ENCODE data around the gene PHKB. TPM values are rescaled to one million over a fixed set of nuclear protein-coding genes. Genes with fewer than 3 reads are reported as not detected.

Gene PHKB
- polyA plus RNA-seq, 2 donors = 19.5 to 21.2 TPM

- no peaks in the 10 kb centered on the region for H3K27me3 ChIP-seq (ENCODE audit: control insufficient read depth in 1 of 2, insufficient read depth in 2 of 2, low read length in 2 of 2)
- no peaks in the 10 kb centered on the region for H3K4me1 ChIP-seq (ENCODE audit: control insufficient read depth in 2 of 2, insufficient read depth in 2 of 2, low read length in 1 of 2)
- no peak overlapping the region for H3K27ac ChIP-seq (ENCODE audit: low read depth in 2 of 2, low read length in 1 of 2)
- H3K36me3 ChIP-seq (ENCODE audit: control insufficient read depth in 2 of 2, insufficient read depth in 2 of 2, low read length in 1 of 2) = peaks cover 0 to 5% of the 10 kb centered on the region in 2 donors
- WGBS, 2 donors = 72 to 85% methylated on average over 3 of the region's 3 CpGs
- H3K4me3 ChIP-seq (ENCODE audit: low read depth in 1 of 2, low read length in 2 of 2) = no peak overlapping the region
- no peaks in the 10 kb centered on the region for H3K9me3 ChIP-seq (ENCODE audit: control insufficient read depth in 2 of 2, insufficient read depth in 1 of 2, low read depth in 1 of 2, low read length in 1 of 2)
Observed at GRCh38 chr16:47448830-47449575, 12.1 kb upstream of the PHKB start.

- WGBS, 2 donors = 88 to 94% methylated on average over 3 of the region's 3 CpGs
- no peak overlapping the region for H3K4me3 ChIP-seq (ENCODE audit: low read depth in 1 of 2, low read length in 2 of 2)
Observed at GRCh38 chr16:47449788-47450187, 11.3 kb upstream of the PHKB start.

GRCh38 chr16:47458331-47458730, 2.8 kb upstream of the PHKB start:
- H3K27ac ChIP-seq (ENCODE audit: low read depth in 2 of 2, low read length in 1 of 2) = no peak overlapping the region
- 83 to 92% methylated on average over 2 of the region's 2 CpGs for WGBS, 2 donors
- H3K4me3 ChIP-seq (ENCODE audit: low read depth in 1 of 2, low read length in 2 of 2) = no peak overlapping the region
- H3K4me1 ChIP-seq (ENCODE audit: control insufficient read depth in 2 of 2, insufficient read depth in 2 of 2, low read length in 1 of 2) = peaks cover 2 to 3% of the 10 kb centered on the region in 2 donors
- no peaks in the 10 kb centered on the region for H3K27me3 ChIP-seq (ENCODE audit: control insufficient read depth in 1 of 2, insufficient read depth in 2 of 2, low read length in 2 of 2)
- H3K9me3 ChIP-seq (ENCODE audit: control insufficient read depth in 2 of 2, insufficient read depth in 1 of 2, low read depth in 1 of 2, low read length in 1 of 2) = no peaks in the 10 kb centered on the region
- peaks cover 0 to 2% of the 10 kb centered on the region in 2 donors for H3K36me3 ChIP-seq (ENCODE audit: control insufficient read depth in 2 of 2, insufficient read depth in 2 of 2, low read length in 1 of 2)

More at GRCh38 chr16:47449788-47450187, 11.3 kb upstream of the PHKB start:
- Histone ChIP-seq H3K27ac (ENCODE audit: low read depth in 2 of 2, low read length in 1 of 2) (no peak overlapping the region), H3K27me3 (ENCODE audit: control insufficient read depth in 1 of 2, insufficient read depth in 2 of 2, low read length in 2 of 2) (no peaks in the 10 kb centered on the region), H3K9me3 (ENCODE audit: control insufficient read depth in 2 of 2, insufficient read depth in 1 of 2, low read depth in 1 of 2, low read length in 1 of 2) (no peaks in the 10 kb centered on the region), H3K4me1 (ENCODE audit: control insufficient read depth in 2 of 2, insufficient read depth in 2 of 2, low read length in 1 of 2) (no peaks in the 10 kb centered on the region), H3K36me3 (ENCODE audit: control insufficient read depth in 2 of 2, insufficient read depth in 2 of 2, low read length in 1 of 2) (peaks cover 0 to 5% of the 10 kb centered on the region in 2 donors)

- Histone ChIP-seq H3K27me3 (ENCODE audit: control insufficient read depth in 1 of 2, insufficient read depth in 2 of 2, low read length in 2 of 2) (no peaks in the 10 kb centered on the region), H3K4me3 (ENCODE audit: low read depth in 1 of 2, low read length in 2 of 2) (peak overlapping the region in 1 of 2 donors; percentile 88), H3K36me3 (ENCODE audit: control insufficient read depth in 2 of 2, insufficient read depth in 2 of 2, low read length in 1 of 2) (peaks cover 0 to 2% of the 10 kb centered on the region in 2 donors), H3K9me3 (ENCODE audit: control insufficient read depth in 2 of 2, insufficient read depth in 1 of 2, low read depth in 1 of 2, low read length in 1 of 2) (no peaks in the 10 kb centered on the region), H3K27ac (ENCODE audit: low read depth in 2 of 2, low read length in 1 of 2) (no peak overlapping the region), H3K4me1 (ENCODE audit: control insufficient read depth in 2 of 2, insufficient read depth in 2 of 2, low read length in 1 of 2) (peaks cover 2 to 3% of the 10 kb centered on the region in 2 donors)
- WGBS, 2 donors = 88 to 92% methylated on average over 1 of the region's 1 CpG
Observed at GRCh38 chr16:47459603-47460002, 1.5 kb upstream of the PHKB start.

GRCh38 chr16:47460359-47460710, 796 bp upstream of the PHKB start:
- H3K9me3 ChIP-seq (ENCODE audit: control insufficient read depth in 2 of 2, insufficient read depth in 1 of 2, low read depth in 1 of 2, low read length in 1 of 2) = no peaks in the 10 kb centered on the region
- H3K4me3 ChIP-seq (ENCODE audit: low read depth in 1 of 2, low read length in 2 of 2) = peak overlapping the region; percentile 88 to 91
- peaks cover 2 to 3% of the 10 kb centered on the region in 2 donors for H3K4me1 ChIP-seq (ENCODE audit: control insufficient read depth in 2 of 2, insufficient read depth in 2 of 2, low read length in 1 of 2)
- H3K36me3 ChIP-seq (ENCODE audit: control insufficient read depth in 2 of 2, insufficient read depth in 2 of 2, low read length in 1 of 2) = peaks cover 0 to 4% of the 10 kb centered on the region in 2 donors
- no peaks in the 10 kb centered on the region for H3K27me3 ChIP-seq (ENCODE audit: control insufficient read depth in 1 of 2, insufficient read depth in 2 of 2, low read length in 2 of 2)
- 3 to 7% methylated on average over 4 of the region's 4 CpGs for WGBS, 2 donors
- H3K27ac ChIP-seq (ENCODE audit: low read depth in 2 of 2, low read length in 1 of 2) = peak overlapping the region; percentile 96 to 97

GRCh38 chr16:47461598-47462266, 601 bp downstream of the PHKB start:
- H3K4me3 ChIP-seq (ENCODE audit: low read depth in 1 of 2, low read length in 2 of 2) = peak overlapping the region; percentile 88 to 91
- no peaks in the 10 kb centered on the region for H3K27me3 ChIP-seq (ENCODE audit: control insufficient read depth in 1 of 2, insufficient read depth in 2 of 2, low read length in 2 of 2)
- peak overlapping the region; percentile 96 to 97 for H3K27ac ChIP-seq (ENCODE audit: low read depth in 2 of 2, low read length in 1 of 2)
- 1% methylated on average over 17 of the region's 17 CpGs for WGBS, 2 donors
- H3K4me1 ChIP-seq (ENCODE audit: control insufficient read depth in 2 of 2, insufficient read depth in 2 of 2, low read length in 1 of 2) = peaks cover 2 to 3% of the 10 kb centered on the region in 2 donors
- H3K9me3 ChIP-seq (ENCODE audit: control insufficient read depth in 2 of 2, insufficient read depth in 1 of 2, low read depth in 1 of 2, low read length in 1 of 2) = no peaks in the 10 kb centered on the region
- peaks cover 0 to 4% of the 10 kb centered on the region in 2 donors for H3K36me3 ChIP-seq (ENCODE audit: control insufficient read depth in 2 of 2, insufficient read depth in 2 of 2, low read length in 1 of 2)

GRCh38 chr16:47463771-47464624, 2.9 kb downstream of the PHKB start:
- Histone ChIP-seq H3K4me1 (ENCODE audit: control insufficient read depth in 2 of 2, insufficient read depth in 2 of 2, low read length in 1 of 2) (peaks cover 2 to 3% of the 10 kb centered on the region in 2 donors), H3K36me3 (ENCODE audit: control insufficient read depth in 2 of 2, insufficient read depth in 2 of 2, low read length in 1 of 2) (peaks cover 0 to 4% of the 10 kb centered on the region in 2 donors), H3K27ac (ENCODE audit: low read depth in 2 of 2, low read length in 1 of 2) (no peak overlapping the region), H3K4me3 (ENCODE audit: low read depth in 1 of 2, low read length in 2 of 2) (no peak overlapping the region), H3K27me3 (ENCODE audit: control insufficient read depth in 1 of 2, insufficient read depth in 2 of 2, low read length in 2 of 2) (no peaks in the 10 kb centered on the region), H3K9me3 (ENCODE audit: control insufficient read depth in 2 of 2, insufficient read depth in 1 of 2, low read depth in 1 of 2, low read length in 1 of 2) (no peaks in the 10 kb centered on the region)
- WGBS, 2 donors = 70 to 74% methylated on average over 11 of the region's 11 CpGs

GRCh38 chr16:47465919-47466630, 4.9 kb downstream of the PHKB start:
- WGBS, 2 donors = 86 to 87% methylated on average over 2 of the region's 2 CpGs
- no peaks in the 10 kb centered on the region for H3K4me1 ChIP-seq (ENCODE audit: control insufficient read depth in 2 of 2, insufficient read depth in 2 of 2, low read length in 1 of 2)

GRCh38 chr16:47467501-47467900, 6.4 kb downstream of the PHKB start:
- Histone ChIP-seq H3K4me1 (ENCODE audit: control insufficient read depth in 2 of 2, insufficient read depth in 2 of 2, low read length in 1 of 2) (no peaks in the 10 kb centered on the region), H3K27me3 (ENCODE audit: control insufficient read depth in 1 of 2, insufficient read depth in 2 of 2, low read length in 2 of 2) (no peaks in the 10 kb centered on the region), H3K4me3 (ENCODE audit: low read depth in 1 of 2, low read length in 2 of 2) (no peak overlapping the region), H3K9me3 (ENCODE audit: control insufficient read depth in 2 of 2, insufficient read depth in 1 of 2, low read depth in 1 of 2, low read length in 1 of 2) (no peaks in the 10 kb centered on the region), H3K27ac (ENCODE audit: low read depth in 2 of 2, low read length in 1 of 2) (no peak overlapping the region), H3K36me3 (ENCODE audit: control insufficient read depth in 2 of 2, insufficient read depth in 2 of 2, low read length in 1 of 2) (peaks cover 0 to 4% of the 10 kb centered on the region in 2 donors)
- WGBS, 2 donors = 89 to 94% methylated on average over 2 of the region's 2 CpGs

More at GRCh38 chr16:47465919-47466630, 4.9 kb downstream of the PHKB start:
- no peaks in the 10 kb centered on the region for H3K27me3 ChIP-seq (ENCODE audit: control insufficient read depth in 1 of 2, insufficient read depth in 2 of 2, low read length in 2 of 2)
- H3K27ac ChIP-seq (ENCODE audit: low read depth in 2 of 2, low read length in 1 of 2) = no peak overlapping the region
- peaks cover 0 to 4% of the 10 kb centered on the region in 2 donors for H3K36me3 ChIP-seq (ENCODE audit: control insufficient read depth in 2 of 2, insufficient read depth in 2 of 2, low read length in 1 of 2)
- no peaks in the 10 kb centered on the region for H3K9me3 ChIP-seq (ENCODE audit: control insufficient read depth in 2 of 2, insufficient read depth in 1 of 2, low read depth in 1 of 2, low read length in 1 of 2)
- no peak overlapping the region for H3K4me3 ChIP-seq (ENCODE audit: low read depth in 1 of 2, low read length in 2 of 2)
